Body of pancreas (tissue), 4 donors: ENCODE data around the gene DIP2B.

Source experiments
- CTCF ChIP-seq, 7 experiments: fragments of 450-650 bp in 4 of 7; fragments of 200-600 bp in 3 of 7; sonication (generic) in 3 of 7; IDR thresholded peaks; one replicate each; pipeline ENCODE4 v1.5.1; 2016 to 2019; ENCODE audit warnings: antibody characterized with exemption in 7 of 7
- POLR2A ChIP-seq, 3 donors: fragments of 450-650 bp; IDR thresholded peaks; one replicate each; pipeline ENCODE4 v1.6.1; 2016; ENCODE audit warnings: antibody characterized with exemption in 3 of 3, mild to moderate bottlenecking in 2 of 3

GRCh38 chr12:50538182-50538581 is 33.4 kb downstream of the DIP2B start:
- no peak for TF ChIP-seq CTCF (IDR thresholded peaks at IDR 0.05)
- no peak for TF ChIP-seq POLR2A (IDR thresholded peaks at IDR 0.05)
